Heart left ventricle (tissue), 13 donors: ENCODE data around the gene DAP.

ENCODE experiments used
- CTCF ChIP-seq, 12 donors: fragments of 200-600 bp; sonication (generic) in 4 of 12; IDR thresholded peaks; one replicate each; pipeline versions ENCODE4 v1.5.0 to v1.8.0; 2018 to 2022; ENCODE audit warnings: antibody characterized with exemption in 12 of 12, mild to moderate bottlenecking in 5 of 12
- POLR2A ChIP-seq, 2 donors: fragments of 450-650 bp; IDR thresholded peaks; one replicate each; pipeline ENCODE4 v1.6.1; 2017; ENCODE audit warnings: antibody characterized with exemption in 2 of 2, mild to moderate bottlenecking in 2 of 2, moderate library complexity in 2 of 2
- donor health status: ischemic (EF 13 %, LVEDD 7.1; RV severe dilation, severe dysfunction).
- donor health status: DM: no; HTN: yes; CAD: no.
- donor health status: DM: no; HTN: no; CAD: no.
- donor health status: ischemic (EF 25% LVEDD 6.9; RV normal size, moderate dysfunction).
- donor health status: ischemic (EF 25% LVEDD 5.7; RV mildly dilated, moderate dysfunction).
- donor health status: ischemic (EF 35%, LVEDD 5.7; RV mildly dilated, moderate dysfunction).
- donor health status: nonischemic (EF 11% LVEDD 7.7; RV severe dilation, severe dysfunction).
- donor health status: DM: yes; HTN: yes; CAD: no.
- donor health status: PGD.
- donor health status: ischemic (EF 29% LVEDD 5.4; RV normal size, mild dysfunction).
- donor health status: nonischemic (EF 23%, LVEDD 6.1; RV moderate dilation, normal function).

DNA sequence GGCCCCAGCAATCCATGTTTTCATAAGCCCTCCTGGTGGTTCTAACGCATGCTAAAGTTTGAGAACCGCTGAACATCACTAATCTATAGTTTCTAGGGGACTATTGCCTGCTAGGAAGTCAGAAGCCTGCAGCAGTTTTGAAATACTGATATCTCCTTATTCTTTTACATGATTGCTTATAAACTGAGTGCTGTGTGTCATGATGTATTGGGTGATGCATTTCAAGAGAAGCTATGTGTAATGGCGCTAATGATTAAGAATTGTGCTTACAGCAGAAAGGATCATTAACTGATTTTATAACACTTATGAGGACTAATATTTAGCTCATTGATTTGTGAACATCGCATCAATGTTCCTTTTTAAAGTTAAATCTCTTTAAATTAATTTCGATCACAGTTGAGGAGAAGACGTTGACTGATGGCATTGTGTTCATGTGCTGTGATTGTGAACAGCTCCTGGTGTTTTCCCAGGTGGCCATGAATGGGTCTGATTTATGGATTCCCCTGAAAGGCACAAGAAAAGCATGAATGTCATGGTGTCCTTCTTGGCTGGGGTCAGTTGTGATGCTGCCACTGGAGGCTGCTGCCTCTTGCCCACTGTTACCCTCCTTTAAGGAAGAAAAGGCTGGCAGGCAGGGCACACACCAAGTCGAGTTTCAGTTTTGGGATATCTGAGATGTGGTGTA, 12.0 kb upstream of the DAP start:
- TF ChIP-seq POLR2A (IDR thresholded peaks at IDR 0.05) (no peak), CTCF (IDR thresholded peaks at IDR 0.05) (no peak)
